Hypothalamus (tissue), 51 donors: ENCODE results near the gene CTSW.

Experiments
- DNase-seq, 51 donors: peaks; one replicate each; lab custom pipeline; 2025; lab: John Stamatoyannopoulos, UW

Gene CTSW

DNA sequence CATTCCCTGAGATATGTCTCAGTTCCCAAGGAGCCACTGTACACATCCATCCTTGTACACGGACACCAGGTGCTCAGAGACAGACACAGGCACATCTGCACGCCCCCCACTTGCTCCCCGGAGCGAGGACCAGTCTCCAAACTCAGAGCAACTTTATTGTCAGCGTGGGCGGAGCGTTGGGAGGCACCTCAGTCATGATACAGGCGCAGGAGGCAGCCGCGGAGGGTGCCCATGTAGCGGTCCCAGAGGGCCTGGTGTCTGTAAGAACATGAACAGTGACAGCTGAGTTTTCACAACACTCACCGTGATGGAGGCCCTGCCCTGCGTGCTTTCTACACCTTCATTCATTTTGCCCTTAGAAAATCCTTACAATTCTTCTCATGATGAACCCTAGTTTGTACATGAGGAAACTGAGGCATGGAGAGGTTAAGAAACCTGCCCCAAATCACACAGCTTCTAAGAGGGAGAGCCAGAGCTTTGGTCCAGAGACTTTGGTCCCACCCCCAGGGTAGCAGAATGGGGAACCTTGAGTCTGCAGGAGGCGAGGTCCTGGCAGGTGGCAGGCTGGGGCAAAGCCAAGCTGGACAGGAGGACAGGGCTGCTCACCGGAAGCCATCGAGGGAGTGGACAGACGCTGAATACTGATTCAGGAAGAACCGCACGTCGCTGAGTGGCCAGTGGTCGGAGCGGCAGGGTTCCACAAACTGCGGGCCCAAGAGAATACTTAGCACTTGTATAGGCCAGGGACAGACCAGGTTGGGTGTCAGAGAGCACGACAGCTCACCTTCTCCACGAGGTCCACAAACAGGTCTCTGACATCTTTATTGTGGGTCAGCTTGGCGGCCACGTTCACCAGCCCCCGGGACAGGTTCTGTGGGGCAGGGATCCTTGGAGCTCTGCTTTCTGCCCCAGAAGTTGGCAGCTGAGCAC is 4.4 kb downstream of the CTSW start:
- DNase-seq, result peak in 1 of 51 donors; percentile 6

DNA sequence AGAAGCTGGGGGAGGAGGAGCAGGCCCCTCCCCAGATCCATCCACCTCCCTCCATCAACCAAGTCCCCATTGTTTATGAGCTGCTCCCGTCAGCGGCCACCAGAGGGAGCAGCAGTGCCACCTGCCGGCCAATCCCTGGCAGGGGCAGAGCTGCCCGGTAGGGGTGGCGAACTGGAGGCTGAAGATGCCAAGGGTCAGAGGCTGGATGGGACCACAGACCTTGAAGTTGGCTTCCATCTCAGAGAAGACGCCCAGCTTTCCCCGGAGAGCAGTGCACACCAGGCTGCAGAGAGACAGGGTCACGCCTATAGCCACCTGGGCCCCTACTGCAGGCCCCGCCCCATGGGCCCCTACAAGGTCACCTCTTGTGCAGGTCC is 5.1 kb downstream of the CTSW start:
- peak in 48 of 51 donors; percentile 13 to 85 (median 56) for DNase-seq

DNA sequence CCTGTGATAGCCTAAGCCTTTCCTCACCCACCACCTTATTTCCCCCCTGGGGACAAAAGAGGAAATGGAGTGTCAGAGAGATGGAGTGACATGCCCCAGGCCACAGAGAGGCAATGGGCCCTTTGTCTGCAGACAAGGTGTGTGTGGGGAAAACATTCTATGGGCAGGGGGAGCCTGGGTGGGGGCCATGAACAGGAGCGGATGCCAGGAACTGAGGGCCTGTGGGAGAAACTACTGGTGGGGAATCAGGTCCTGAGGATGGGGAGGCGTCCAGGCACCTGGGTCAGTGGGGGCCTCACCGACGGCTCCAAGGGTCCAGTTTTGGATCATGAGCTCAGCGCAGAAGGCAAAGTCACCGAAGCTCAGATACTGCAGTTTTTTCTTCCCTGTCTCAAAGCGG is 5.6 kb downstream of the CTSW start:
- DNase-seq, result no peak

DNA sequence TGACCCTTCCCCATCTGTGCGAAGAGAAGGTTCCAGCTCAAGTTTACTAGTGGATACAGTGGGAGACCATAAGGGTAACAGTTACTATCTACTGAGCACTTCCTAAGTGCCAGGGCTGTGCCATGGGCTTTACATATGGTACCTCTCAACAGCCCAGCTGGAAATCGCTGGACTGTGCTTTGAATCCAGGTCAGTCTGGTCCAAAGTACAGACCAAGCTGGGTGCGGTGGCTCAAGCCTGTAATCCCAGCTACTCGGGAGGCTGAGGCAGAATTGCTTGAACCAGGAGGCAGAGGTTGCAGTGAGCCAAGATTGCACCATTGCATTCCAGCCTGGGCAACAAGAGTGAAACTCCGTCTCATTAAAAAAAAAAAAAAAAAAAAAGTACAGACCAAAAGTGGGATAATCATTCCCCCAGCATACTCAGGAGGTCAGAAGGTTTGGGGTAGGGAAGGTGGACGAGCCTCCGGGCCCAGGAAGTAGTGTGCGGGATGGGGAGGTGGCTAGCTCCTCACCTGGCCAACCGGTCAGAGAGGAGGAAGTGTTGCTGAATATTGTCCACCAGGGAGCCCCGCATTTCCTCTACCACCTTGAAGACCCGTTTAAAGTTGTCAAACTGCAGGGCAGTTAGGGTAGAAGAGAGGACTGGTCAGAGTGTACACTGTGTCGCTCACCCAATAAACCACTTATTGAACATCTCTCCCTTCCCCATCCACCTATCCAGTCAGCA is 6.3 kb downstream of the CTSW start:
- no peak for DNase-seq

DNA sequence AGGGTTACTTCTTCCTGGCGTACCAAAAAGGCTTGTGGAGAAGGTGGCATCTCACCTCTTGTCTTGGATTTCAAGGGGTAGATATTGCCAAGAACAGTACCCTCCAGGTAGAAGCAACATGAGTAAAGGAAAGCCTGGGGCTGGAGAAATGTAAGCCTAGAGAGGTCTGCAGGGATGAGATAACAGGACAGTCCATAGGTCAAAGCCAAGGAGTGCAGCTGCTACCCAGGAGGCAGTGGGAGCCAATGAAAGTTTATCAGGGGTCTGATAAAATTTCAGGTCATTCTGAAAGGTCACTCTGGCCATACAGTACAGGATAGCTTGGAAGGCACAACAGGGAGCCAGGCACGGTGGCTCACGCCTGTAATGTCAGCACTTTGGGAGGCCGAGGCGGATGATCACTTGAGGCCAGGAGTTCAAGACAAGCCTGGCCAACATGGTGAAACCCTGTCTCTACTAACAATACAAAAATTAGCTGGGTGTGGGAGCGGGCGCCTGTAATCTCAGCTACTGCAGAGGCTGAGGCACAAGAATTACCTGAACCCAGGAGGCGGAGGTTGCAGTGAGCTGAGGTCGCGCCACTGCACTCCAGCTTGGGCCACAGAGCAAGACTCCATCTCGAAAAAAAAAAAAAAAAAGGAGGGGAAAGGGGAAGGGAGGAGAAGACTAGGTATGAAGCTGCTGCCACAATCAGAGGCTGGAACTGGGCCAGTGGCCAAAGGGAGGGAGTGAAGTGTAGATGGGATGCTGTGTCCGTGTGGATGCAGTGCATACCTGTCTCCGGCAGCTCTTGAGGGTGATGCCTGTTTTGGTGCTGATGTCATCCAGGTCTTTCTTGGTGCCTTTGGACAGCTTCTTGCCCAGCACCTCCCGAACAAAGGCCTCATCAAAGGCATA is 7.4 kb downstream of the CTSW start:
- DNase-seq, result no peak

DNA sequence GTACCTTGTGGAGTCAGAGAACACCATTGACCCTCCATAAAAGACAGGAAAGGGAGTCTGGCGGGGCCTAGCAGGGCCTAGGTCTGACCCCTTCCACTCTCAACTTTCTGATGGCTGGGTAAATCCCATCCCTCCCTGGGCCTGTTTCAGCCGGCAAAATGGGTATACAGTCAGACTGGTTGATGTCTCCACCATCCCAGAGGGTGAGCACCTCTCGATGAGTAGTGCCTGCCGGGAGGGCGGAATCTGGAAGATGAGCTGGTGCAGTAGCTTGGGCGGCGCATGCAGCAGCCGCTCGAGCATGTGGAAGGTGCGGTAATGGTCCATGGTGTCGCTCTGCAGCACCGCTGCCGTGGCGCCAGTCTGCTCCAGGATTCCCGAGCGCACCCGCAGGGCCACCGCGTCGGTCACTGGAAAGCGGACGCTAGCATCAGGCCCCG is 8.1 kb downstream of the CTSW start:
- no peak for DNase-seq

DNA sequence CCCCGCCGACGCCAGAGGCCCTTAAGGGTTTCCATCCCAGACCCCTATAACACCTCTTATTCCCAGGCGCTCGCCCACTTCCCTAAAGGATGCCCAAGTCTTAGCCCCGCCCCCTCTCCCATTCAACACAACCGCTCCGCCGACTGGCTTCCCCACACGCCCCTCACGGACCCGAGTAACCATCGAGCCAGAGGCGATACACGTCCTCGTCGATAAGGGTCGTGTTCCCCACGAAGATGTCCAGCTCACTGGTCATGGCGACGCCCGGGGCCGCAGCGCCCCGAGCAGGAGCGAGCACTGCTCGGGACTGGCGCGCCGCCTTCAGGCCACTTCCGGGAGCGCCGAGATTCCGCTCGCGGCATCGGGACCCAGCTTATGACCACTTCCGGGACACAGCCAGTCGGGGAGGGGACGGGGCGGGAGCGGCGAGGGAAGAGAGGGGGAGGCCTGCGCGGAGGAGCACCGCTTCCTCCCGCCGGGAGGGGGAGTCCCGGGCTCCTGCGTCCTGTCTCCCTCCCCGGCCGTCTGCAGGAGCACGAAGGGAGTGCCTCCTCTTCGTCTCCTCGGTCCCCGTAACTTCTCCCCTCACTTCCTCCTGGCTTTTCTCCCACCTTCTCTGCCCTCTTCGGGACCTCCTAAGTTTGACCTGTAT is 8.7 kb downstream of the CTSW start, which contains the start of gene FIBP:
FIBP (minus strand) TSS at position 309 of the 652 bp plus-strand sequence; CDS start at position 256, 53 bp downstream.
- DNase-seq, result peak; percentile 67 to 98 (median 95)

DNA sequence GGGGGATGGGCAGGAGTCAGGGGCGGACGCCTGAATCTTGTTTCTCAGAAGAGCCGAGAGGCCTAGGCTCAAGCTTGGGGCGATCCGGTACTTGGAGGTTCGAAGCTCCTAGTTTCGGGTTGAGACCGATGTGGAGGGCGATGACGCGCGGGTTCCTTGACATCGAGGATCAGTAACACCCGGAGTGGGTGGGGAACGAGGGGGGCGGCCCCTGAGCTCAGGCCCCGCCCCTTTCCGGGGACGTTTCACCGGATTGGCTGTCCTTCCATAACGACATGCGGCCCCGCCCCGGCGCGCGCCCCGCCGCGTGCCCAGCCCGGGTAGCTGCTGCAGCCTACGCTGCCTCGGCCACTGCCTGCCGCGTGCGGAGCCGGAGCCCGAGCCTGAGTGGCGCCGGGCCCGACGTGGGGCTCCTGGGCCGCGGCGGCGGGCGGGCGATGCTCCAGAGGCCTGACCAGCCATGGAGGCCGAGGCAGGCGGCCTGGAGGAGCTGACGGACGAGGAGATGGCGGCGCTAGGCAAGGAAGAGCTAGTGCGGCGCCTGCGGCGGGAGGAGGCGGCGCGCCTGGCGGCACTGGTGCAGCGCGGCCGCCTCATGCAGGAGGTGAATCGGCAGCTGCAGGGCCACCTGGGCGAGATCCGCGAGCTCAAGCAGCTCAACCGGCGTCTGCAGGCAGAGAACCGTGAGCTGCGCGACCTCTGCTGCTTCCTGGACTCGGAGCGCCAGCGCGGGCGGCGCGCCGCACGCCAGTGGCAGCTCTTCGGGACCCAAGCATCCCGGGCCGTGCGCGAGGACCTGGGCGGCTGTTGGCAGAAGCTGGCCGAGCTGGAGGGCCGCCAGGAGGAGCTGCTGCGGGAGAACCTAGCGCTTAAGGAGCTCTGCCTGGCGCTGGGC is 10.9 kb downstream of the CTSW start, which contains the start of gene CCDC85B:
CCDC85B (plus strand) TSS at position 350 of the 895 bp plus-strand sequence; CDS start at position 461, 111 bp downstream.
- DNase-seq, result peak; percentile 73 to 99 (median 96)

DNA sequence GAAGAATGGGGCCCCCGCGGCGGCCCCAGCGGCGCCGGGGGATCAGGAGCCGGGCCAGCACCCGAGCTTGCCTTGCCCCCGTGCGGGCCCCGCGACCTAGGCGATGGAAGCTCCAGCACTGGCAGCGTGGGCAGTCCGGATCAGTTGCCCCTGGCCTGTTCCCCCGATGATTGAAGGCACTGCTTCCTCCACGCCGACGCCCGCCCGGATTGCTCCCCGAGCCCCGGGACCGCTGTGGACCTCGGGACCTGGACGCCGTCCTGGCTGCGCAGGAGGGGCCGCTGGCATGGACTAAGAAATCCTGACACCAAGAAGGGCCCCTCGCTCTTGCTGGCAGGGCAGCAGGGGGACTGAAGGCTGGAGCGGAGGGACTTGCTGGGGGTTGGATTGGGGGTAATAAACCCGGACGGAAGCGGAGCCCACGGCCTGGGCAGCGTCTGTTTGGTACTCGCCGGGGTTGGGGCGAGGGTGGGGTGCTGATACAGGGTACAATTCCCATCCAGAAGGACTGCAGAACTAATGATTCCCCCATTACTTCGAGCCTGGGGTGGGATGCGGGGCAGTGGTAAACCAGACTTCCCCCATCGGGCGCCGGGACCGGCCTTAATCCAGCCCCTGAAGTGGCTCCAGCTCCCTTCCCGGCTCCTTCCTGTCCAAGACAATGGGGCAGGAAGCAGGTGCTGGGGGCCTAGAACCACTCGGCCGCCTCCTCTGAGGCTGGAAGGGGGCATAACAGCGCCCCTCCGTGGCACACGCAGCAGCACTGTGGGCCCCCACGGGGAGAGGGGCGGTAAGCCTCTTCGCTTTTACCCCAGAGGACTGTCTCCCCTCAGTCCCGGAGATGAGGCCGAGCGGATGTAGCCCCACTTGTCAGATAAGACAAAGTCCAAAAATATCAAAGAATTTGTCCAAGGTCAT is 11.8 kb downstream of the CTSW start:
- peak in 5 of 51 donors; percentile 12 to 41 (median 17) for DNase-seq

DNA sequence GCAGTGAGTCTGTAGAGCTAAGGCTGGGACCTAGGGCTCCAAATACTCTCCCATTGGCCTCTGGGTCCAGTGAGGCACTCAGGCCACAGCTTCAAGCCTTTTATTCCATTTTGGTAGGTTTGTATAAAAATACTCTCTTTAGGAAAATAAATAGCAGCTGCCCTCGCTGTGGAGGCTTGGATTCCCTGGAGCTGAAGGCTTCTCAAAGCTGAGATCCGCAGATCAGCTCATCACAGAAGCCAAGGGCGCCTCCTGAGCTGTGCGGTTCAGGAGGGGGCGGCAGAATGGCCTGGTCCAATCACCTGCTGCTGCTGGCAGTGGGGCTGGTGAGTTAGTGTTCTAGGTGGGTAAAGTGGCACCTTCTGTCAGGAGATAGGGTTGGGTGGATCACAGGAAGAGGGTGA is 12.5 kb downstream of the CTSW start:
- peak in 1 of 51 donors; percentile 8 for DNase-seq

DNA sequence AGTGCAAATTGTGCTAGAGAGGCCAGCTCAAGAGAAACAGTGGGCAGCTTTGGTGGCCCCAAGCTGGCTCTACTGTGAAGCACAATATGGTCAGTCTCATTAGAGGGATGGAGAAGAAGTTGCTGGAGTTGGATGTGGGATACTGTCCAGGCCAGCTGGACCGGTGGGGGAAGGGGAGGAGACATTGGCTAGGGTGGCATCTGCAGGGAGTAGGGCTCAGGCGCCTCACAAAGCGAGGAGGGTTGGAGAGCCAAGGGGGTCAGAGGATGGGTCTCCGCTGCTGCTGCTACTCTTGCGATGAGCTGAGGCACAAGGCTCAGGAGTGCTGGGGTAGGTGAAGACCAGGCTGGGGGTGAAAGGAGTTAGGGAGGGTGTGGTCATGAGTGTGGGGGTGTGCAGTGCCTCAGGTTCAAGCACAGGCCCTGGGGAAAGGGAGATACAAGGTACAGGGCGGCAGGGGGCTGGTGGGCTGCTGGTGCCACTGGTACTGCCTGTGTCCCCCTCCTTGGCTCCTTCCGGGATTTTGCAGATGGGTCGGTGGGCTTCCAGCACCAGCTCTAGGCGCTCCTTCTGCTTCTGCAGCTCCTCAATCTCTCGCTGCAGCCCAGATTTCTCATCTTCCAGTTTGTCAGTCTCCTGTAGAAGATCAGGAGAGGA is 13.2 kb downstream of the CTSW start:
- no peak for DNase-seq

DNA sequence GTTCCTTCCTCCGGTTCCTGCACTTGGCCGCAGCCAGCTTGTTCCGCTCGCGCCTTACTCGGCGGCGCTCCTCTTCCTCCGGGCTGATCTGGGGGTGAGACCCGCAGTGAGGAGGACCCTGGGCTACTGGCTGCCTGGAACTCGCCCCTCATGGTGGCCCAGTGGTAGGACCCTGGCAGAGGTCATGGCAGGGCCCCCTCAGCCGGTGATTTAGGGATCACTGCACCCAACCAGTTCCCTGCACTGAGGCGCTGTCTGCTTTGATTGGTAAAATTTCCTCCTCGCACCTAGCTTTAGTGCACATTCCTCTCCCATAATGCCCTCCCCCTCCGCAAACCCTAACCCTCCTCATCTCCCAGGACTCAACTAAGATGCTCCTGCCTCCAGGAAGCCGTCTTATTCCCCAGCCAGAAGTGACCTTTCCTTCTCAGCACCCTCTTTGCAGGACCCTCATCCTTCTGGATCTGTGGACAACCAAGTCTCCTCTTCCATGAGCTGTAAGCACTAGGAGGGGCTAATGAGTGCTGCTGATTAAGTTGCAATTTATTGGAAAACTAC is 14.5 kb downstream of the CTSW start:
- peak in 5 of 51 donors; percentile 14 to 25 (median 20) for DNase-seq

DNA sequence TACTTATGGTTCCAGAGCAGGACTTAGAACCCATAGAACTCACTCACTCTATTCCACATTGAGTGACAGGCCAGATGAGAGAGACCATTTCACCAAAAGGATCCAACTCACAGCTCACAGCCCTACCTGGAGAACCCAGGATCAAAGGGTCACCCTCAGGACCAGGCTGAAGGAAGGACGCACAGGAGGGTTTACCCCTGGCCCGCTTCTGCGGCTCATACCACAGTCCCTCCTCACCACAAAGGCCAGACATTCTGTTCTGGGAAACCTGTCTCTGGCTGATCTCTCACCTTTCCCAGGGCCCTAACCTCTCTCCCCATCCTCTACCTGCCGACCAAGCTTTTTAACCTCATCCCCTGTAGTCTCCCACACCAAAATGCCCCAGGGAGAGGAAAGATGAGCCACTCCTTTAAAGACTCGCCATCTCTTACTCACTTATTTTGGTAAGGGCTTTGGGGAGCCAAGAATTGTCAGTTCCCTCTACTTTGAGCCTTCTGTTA is 15.9 kb downstream of the CTSW start:
- no peak for DNase-seq

DNA sequence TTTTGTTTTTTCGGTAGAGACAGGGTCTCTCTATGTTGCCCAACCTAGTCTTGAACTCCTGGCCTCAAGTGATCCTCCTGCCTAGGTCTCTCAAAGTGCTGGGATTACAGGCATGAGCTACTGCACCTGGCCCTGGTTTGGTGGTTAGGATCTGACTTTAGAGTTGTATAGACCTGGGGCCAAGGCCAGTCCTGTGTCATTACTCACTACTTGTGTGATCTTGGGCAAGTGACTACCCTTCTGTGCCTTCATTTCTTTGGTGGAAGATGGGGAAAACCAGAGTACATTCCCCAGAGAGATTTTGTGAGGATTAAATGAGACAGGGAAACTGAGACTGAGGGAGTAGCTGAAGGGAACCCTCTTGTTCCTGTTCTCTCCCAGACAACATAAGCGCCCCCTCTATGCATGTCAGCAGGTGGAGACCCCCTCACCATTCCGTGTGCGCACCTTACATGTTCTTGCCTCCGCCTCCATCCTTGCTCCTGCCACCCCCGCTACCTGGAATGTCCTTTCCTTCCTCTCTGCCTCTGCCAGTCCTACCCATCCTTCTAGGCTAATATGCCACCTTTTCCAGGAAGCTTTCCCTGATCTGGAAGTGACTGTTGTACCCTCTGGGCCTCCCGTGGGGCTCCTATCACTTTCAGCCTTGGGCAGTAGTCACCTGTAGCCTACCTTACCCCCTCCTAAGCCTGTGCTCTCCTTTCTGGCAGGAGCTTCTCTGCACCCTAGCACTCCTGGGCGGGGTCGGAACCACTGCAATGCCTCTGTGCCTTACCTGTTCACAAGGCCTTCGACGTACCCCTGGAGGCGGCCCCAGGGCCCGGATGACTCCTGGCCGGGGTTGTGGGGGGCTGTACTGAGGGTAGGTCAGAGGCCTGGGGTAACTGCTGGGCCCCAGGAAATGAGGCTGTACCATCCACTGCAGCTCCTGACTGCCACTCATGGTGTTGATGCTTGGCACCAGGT is 16.7 kb downstream of the CTSW start:
- DNase-seq, result no peak

DNA sequence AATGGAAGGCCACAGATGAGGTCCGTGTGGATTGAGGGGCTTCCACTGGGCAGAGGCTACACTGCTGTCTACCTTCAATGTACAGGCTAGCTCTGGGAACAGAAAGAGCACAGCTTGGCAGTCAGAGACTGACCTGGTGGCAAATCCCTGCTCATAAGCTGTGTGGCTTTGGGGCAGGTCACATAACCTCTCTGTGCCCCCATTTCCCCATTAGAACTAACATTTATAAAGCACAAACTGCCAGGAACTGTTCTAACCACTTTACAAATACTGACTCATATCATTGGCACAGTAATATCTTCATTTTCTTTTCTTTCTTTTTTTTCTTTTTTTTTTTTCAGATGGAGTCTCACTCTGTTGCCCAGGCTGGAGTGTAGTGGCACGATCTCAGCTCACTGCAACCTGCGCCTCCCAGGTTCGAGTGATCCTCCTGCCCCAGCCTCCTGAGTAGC is 17.4 kb downstream of the CTSW start:
- DNase-seq, result no peak
